Measurements from ENCODE around the gene USP48.

DNA sequence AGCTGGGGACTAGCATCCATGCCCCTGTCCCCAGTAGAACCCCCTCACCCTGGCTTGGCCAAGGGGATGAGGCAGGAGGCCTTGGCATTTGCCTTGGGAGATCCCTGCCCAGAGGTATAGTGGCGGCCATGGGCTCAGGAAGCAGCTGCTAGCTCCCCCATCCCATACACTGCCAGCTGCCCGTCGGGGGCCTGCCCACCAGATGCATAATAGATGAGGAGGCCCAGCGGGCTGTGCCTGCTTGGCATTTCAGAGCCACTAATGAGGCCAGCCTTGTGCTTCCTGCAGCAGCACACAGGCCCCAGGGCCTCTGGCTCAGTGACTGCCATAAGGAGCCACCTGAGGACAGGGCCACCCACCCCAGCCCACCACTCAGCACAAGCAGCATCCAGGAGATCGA is 137.4 kb downstream of the USP48 start:
- TF ChIP-seq, protein P1, sequence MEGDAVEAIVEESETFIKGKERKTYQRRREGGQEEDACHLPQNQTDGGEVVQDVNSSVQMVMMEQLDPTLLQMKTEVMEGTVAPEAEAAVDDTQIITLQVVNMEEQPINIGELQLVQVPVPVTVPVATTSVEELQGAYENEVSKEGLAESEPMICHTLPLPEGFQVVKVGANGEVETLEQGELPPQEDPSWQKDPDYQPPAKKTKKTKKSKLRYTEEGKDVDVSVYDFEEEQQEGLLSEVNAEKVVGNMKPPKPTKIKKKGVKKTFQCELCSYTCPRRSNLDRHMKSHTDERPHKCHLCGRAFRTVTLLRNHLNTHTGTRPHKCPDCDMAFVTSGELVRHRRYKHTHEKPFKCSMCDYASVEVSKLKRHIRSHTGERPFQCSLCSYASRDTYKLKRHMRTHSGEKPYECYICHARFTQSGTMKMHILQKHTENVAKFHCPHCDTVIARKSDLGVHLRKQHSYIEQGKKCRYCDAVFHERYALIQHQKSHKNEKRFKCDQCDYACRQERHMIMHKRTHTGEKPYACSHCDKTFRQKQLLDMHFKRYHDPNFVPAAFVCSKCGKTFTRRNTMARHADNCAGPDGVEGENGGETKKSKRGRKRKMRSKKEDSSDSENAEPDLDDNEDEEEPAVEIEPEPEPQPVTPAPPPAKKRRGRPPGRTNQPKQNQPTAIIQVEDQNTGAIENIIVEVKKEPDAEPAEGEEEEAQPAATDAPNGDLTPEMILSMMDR (IDR thresholded peaks at IDR 0.05), result no peak
- TF ChIP-seq POLR2A (IDR thresholded peaks at IDR 0.05), result no peak

All from breast epithelium (tissue), 3 donors.